Measurements from ENCODE around the gene DPYSL4.

Gene DPYSL4

DNA sequence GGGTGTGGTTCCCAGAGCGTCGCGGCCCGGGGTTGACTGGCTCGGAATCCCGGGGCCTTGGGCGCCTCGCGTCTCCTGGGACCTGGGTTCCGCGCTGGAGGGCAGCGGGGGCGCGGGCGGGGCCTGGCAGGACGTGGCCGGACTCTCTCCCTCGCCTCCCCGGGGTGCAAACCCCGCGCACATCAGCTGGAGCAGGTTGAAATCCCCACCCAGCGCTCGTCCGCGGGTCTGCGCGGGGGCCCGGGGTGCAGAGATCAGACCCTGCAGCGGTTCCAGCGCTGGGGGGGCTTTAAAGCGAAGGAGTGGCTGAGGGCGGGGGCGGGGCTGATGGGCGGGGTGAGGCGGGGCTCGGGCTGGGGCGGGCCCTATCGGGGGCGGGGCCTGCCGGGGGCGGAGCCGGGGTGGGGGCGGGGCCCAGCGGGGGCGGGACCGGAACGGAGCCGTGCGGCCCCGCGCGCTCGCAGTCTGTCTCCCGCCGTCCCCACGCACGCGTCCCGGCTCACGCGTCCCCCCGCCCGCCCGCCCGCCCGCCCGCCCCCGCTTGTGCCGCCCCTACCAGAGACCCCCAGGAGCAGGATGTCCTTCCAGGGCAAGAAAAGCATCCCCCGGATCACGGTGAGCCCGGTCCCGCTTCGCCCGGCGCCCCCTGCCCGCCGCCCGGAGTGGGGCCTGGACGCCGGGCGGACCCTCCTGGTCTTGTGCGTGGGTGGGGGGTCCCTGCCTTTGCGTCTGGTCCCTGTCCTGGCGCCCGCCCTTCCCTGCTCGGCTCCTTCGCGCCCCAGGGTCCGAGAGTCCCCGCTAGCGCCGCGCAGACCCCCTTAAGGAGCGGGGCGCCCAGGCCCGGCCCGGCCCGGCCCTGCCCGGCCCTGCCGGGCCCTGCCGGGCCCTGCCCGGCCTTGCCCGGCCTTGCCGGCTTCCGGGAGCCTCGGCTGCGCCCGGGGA is at the start of gene DPYSL4:
Gene DPYSL4 (plus strand): TSS at position 461 of the 942 bp plus-strand sequence. CDS start 116 bp downstream, at position 577.
- Histone ChIP-seq H3K4me1 (ENCODE audit: control insufficient read depth, low read length) (no peaks in the 10 kb centered on the region), H3K27me3 (ENCODE audit: control insufficient read depth, low read length) (no peaks in the 10 kb centered on the region), H3K9me2 (replicated peaks; ENCODE audit: control insufficient read depth, low read length) (no peaks in the 10 kb centered on the region), H3K36me3 (ENCODE audit: control insufficient read depth, low read length) (no peaks in the 10 kb centered on the region), H3K4me2 (ENCODE audit: low read length) (no peak within 1 kb of the TSS), H4K20me1 (ENCODE audit: control insufficient read depth, insufficient read depth, low read depth, low read length) (no peaks in the 10 kb centered on the region), H3K27ac (ENCODE audit: low read depth, low read length) (no peak within 1 kb of the TSS), H3K4me3 (ENCODE audit: low read length) (no peak within 1 kb of the TSS), H3K9me3 (ENCODE audit: control insufficient read depth, insufficient read depth, low read length) (no peaks in the 10 kb centered on the region), H3F3A (ENCODE audit: control insufficient read depth, insufficient read depth) (no peaks in the 10 kb centered on the region), H3K79me2 (ENCODE audit: control insufficient read depth, low read length) (no peaks in the 10 kb centered on the region)
- no peak for TF ChIP-seq EZH2phosphoT487 (IDR thresholded peaks at IDR 0.05; ENCODE audit: borderline replicate concordance, low read length)
- TF ChIP-seq, protein P1, sequence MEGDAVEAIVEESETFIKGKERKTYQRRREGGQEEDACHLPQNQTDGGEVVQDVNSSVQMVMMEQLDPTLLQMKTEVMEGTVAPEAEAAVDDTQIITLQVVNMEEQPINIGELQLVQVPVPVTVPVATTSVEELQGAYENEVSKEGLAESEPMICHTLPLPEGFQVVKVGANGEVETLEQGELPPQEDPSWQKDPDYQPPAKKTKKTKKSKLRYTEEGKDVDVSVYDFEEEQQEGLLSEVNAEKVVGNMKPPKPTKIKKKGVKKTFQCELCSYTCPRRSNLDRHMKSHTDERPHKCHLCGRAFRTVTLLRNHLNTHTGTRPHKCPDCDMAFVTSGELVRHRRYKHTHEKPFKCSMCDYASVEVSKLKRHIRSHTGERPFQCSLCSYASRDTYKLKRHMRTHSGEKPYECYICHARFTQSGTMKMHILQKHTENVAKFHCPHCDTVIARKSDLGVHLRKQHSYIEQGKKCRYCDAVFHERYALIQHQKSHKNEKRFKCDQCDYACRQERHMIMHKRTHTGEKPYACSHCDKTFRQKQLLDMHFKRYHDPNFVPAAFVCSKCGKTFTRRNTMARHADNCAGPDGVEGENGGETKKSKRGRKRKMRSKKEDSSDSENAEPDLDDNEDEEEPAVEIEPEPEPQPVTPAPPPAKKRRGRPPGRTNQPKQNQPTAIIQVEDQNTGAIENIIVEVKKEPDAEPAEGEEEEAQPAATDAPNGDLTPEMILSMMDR (IDR thresholded peaks at IDR 0.05; ENCODE audit: low read depth, low read length, poor library complexity, severe bottlenecking), result no peak

DNA sequence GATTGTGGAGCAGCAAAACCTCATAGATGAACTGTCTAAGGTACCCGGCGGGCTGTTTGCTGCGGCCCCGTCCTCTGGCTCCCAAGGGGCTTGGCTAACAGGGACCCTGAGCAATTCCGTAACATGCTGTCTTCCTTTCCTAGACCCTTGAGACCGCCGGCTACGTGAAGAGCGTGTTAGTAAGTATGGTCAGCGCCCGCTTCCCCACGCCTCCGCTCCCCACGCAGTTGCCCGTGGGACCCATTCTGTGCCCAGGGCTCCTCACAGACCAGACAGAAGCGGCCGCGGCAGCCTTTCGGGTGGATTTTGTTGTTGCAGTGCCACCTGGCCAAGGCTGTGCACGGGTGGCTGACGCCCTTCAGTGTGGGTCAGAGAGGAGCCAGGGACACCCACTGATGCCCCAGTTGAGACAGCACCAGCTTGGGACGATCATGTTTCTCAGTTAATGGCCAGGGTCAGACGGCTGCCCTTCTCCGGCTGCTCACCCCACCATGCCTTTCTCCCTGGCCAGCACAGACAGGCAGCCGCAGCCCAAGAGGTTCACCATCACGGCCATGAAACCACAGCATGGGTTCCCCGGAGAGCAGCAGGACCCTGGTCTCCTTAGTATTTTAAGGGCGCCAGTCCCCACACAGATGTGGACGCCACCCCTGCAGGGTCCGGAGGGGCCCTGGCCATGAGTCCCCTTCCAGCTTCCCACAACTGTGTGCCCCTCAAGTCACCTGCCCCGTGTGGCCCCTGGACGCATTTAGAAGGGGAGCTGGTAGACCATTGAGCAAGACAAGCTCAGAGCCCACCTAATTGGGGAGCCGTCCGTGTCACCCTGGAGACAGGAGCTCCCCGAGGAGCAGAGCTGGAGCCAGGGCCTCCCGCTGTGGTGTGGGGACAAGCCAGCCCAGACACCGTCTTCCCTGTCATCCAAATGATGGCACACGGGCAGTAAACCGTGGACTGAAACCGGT is 49.4 kb upstream of the DPYSL4 start:
- no peaks in the 10 kb centered on the region for H3K27me3 ChIP-seq (ENCODE audit: control insufficient read depth, low read length)
- TF ChIP-seq EZH2phosphoT487 (IDR thresholded peaks at IDR 0.05; ENCODE audit: borderline replicate concordance, low read length), result no peak
- TF ChIP-seq, protein P1 (IDR thresholded peaks at IDR 0.05; ENCODE audit: low read depth, low read length, poor library complexity, severe bottlenecking), result no peak
- no peak overlapping the region for H3K4me2 ChIP-seq (ENCODE audit: low read length)
- H3K9me2 ChIP-seq (replicated peaks; ENCODE audit: control insufficient read depth, low read length), result no peaks in the 10 kb centered on the region
- H3K79me2 ChIP-seq (ENCODE audit: control insufficient read depth, low read length), result no peaks in the 10 kb centered on the region
- no peaks in the 10 kb centered on the region for H3K4me1 ChIP-seq (ENCODE audit: control insufficient read depth, low read length)
- H3K36me3 ChIP-seq (ENCODE audit: control insufficient read depth, low read length), result no peaks in the 10 kb centered on the region
- no peaks in the 10 kb centered on the region for H3F3A ChIP-seq (ENCODE audit: control insufficient read depth, insufficient read depth)
- no peak overlapping the region for H3K27ac ChIP-seq (ENCODE audit: low read depth, low read length)
- H3K4me3 ChIP-seq (ENCODE audit: low read length), result no peak overlapping the region
- no peaks in the 10 kb centered on the region for H3K9me3 ChIP-seq (ENCODE audit: control insufficient read depth, insufficient read depth, low read length)
- H4K20me1 ChIP-seq (ENCODE audit: control insufficient read depth, insufficient read depth, low read depth, low read length), result no peaks in the 10 kb centered on the region

DNA sequence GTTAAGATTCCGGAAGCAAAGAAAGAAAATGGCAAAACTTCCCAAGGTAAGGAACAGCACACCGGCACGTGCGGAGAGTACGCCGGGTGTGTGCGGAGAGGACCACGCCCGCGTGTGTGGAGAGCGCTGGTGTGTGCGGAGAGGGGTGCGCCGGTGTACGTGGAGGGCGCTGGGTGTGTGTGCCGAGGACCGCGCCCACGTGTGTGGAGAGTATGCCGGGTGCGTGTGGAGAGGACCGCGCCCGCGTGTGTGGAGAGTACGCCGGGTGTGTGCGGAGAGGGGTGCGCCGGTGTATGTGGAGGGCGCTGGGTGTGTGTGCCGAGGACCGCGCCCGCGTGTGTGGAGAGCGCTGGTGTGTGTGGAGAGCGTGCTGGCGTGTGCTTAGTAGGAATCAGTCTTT is 48.6 kb upstream of the DPYSL4 start:
- TF ChIP-seq EZH2phosphoT487 (IDR thresholded peaks at IDR 0.05; ENCODE audit: borderline replicate concordance, low read length), result no peak
- TF ChIP-seq, protein P1 (IDR thresholded peaks at IDR 0.05; ENCODE audit: low read depth, low read length, poor library complexity, severe bottlenecking), result no peak
- H3K9me2 ChIP-seq (replicated peaks; ENCODE audit: control insufficient read depth, low read length), result no peaks in the 10 kb centered on the region
- H3K4me3 ChIP-seq (ENCODE audit: low read length), result no peak overlapping the region
- H3K79me2 ChIP-seq (ENCODE audit: control insufficient read depth, low read length), result no peaks in the 10 kb centered on the region
- H3K36me3 ChIP-seq (ENCODE audit: control insufficient read depth, low read length), result no peaks in the 10 kb centered on the region
- no peak overlapping the region for H3K4me2 ChIP-seq (ENCODE audit: low read length)
- no peak overlapping the region for H3K27ac ChIP-seq (ENCODE audit: low read depth, low read length)
- no peaks in the 10 kb centered on the region for H3K27me3 ChIP-seq (ENCODE audit: control insufficient read depth, low read length)
- no peaks in the 10 kb centered on the region for H3K9me3 ChIP-seq (ENCODE audit: control insufficient read depth, insufficient read depth, low read length)
- no peaks in the 10 kb centered on the region for H3K4me1 ChIP-seq (ENCODE audit: control insufficient read depth, low read length)
- no peaks in the 10 kb centered on the region for H4K20me1 ChIP-seq (ENCODE audit: control insufficient read depth, insufficient read depth, low read depth, low read length)
- no peaks in the 10 kb centered on the region for H3F3A ChIP-seq (ENCODE audit: control insufficient read depth, insufficient read depth)
